GM21526 (cell line): ENCODE results near the gene GMDS.

Experiments used
- ATAC-seq: cut with Tn5 transposase; IDR thresholded peaks from one replicate; pipeline ENCODE4 v1.9.1; 2021; ENCODE audit warnings: moderate library complexity; ENCODE audit not compliant: unreplicated experiment, low FRiP score

The GMDS gene

GRCh38 chr6:1960486-1961142, 284.8 kb downstream of the GMDS start:
- no peak for ATAC-seq

- no peak for ATAC-seq
Observed at GRCh38 chr6:1958257-1958656, 287.1 kb downstream of the GMDS start.

GRCh38 chr6:1957746-1958145, 287.7 kb downstream of the GMDS start:
- no peak for ATAC-seq

GRCh38 chr6:1952740-1953360, 292.6 kb downstream of the GMDS start:
- no peak for ATAC-seq

- ATAC-seq = no peak
Observed at GRCh38 chr6:1950631-1951030, 294.8 kb downstream of the GMDS start.

- ATAC-seq = no peak
Observed at GRCh38 chr6:1949538-1949937, 295.9 kb downstream of the GMDS start.

- ATAC-seq = no peak
Observed at GRCh38 chr6:1947922-1948321, 297.5 kb downstream of the GMDS start.

GRCh38 chr6:1946583-1946982, 298.8 kb downstream of the GMDS start:
- ATAC-seq = no peak

- no peak for ATAC-seq
Observed at GRCh38 chr6:1945235-1945832, 300.1 kb downstream of the GMDS start.

GRCh38 chr6:1942834-1943233, 302.6 kb downstream of the GMDS start:
- ATAC-seq = no peak

GRCh38 chr6:1941534-1941933, 303.9 kb downstream of the GMDS start:
- no peak for ATAC-seq

- no peak for ATAC-seq
Observed at GRCh38 chr6:1940381-1940780, 305.0 kb downstream of the GMDS start.

GRCh38 chr6:1933292-1933691, 312.1 kb downstream of the GMDS start:
- no peak for ATAC-seq

- ATAC-seq = no peak
Observed at GRCh38 chr6:1931817-1932216, 313.6 kb downstream of the GMDS start.

- no peak for ATAC-seq
Observed at GRCh38 chr6:1930356-1930755, 315.0 kb downstream of the GMDS start.

- ATAC-seq = no peak
Observed at GRCh38 chr6:1929931-1930330, 315.5 kb downstream of the GMDS start.

- ATAC-seq = no peak
Observed at GRCh38 chr6:1925743-1926430, 319.5 kb downstream of the GMDS start.

GRCh38 chr6:1923449-1923848, 322.0 kb downstream of the GMDS start:
- ATAC-seq = no peak

- ATAC-seq = no peak
Observed at GRCh38 chr6:1917626-1918371, 327.6 kb downstream of the GMDS start.

- no peak for ATAC-seq
Observed at GRCh38 chr6:1916334-1917070, 328.9 kb downstream of the GMDS start.
